Measurements from ENCODE around the gene FNBP1. TPM values are rescaled to one million over a fixed set of nuclear protein-coding genes. Genes with fewer than 3 reads are reported as not detected.
A peak's percentile ranks its signal among the peaks of the same experiment; 100 is the strongest.
"Not testable (repeated sequence)": the region's sequence is repeated elsewhere in the genome, so short reads cannot be mapped to it uniquely, and the experiment has no call there.

Gene FNBP1
- total RNA-seq, 2 donors from 2014 or later = 27.7 to 29.0 TPM

DNA sequence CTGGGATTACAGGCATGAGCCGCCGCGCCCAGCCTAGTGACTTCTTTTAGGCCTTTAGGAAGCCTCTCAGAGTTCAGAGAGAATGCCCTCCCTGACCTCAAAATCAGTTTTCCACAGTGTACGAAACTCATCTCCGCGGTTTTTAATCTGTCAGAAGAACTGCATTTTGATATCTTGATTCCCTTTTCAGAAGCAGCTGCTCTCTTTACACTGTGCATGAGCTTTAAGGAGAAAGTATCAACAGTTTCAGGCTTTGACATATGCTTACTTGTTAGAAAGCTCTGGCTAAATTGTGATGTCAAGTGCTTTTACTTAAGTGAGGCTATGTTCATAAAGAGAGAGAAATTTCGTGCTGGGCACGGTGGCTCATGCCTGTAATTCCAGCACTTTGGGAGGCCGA lies 133.1 kb downstream of the FNBP1 start:
- DNase-seq (no peak), ATAC-seq (no peak)
- intact Hi-C loops (cut with DNase I) = no loop called here

DNA sequence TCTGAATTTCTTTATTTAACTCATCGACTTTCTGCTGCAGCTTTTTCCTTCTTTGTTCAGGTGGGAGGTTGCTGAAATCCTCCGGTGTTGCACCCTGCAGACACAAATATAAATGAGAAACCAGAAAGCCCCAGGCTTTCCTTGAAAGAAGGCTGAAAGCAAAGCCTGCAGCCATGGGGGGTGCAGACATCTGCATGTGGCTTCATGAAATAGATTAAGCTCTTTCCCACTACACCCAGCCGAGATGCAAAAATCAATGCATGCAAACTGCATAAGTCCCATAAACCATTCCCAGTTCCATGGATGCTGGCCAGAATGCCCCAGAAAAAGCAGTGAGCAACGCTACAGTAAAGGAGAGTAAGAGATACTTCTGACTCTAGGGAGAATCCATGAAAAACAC lies 134.1 kb downstream of the FNBP1 start:
- intact Hi-C loops (cut with DNase I) = no loop called here
- ATAC-seq = no peak
- no peak for DNase-seq

DNA sequence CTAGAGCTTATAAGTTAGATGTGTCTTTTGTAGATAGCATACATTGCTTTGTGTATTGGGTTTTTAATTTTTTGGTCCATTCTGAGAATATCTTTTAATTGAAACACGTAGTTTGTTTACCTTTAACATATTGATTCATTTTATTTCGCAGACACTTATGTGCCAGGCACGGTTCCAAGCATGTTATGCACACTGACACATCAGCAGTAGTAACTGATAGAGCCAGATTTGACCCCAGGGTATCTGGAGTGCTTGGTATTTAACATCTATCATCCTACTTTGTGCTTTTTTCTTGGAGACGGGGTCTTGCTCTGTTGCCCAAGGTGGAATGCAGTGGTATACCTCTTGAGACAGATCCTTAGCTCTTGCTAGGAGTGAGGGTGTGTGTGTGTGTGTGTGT lies 135.8 kb downstream of the FNBP1 start:
- intact Hi-C loops (cut with DNase I) = no loop called here
- no peak for DNase-seq
- no peak for ATAC-seq

DNA sequence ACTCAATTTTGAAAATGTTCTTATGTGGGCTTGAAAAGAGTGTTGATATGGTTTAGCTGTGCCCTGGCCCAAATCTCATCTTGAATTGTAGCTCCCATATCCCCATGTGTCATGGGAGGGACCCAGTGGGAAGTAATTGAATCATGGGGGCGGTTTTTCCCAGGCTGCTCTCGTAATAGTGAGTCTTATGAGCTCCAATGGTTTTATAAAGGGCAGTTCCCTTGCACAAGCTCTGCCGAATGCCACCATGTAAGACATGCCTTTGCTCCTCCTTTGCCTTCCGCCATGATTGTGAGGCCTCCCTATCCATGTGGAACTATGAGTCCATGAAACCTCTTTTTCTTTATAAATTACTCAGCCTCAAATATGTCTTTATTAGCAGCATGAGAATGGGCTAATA lies 136.7 kb downstream of the FNBP1 start:
- intact Hi-C loops (cut with DNase I) = no loop called here
- no peak for ATAC-seq
- no peak for DNase-seq

DNA sequence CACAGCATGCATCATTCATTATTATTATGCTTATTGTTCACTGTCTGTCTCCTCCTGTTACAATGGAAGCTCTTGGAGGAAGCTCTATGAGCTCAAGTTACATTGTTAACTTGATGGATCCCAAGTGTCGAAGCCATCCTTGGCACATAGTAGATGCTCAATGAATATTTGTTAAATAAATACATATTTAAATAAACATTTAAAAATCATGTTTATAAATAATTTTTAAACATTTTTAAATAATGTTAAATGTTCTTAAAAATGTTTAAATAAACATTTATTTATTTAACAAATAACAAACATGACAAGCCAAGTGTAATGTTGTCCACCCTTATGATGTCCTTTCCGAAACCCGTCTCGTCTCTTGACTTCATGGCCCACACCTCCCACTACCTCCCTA lies 138.3 kb downstream of the FNBP1 start:
- DNase-seq (no peak), ATAC-seq (no peak)
- intact Hi-C loops (cut with DNase I) = no loop called here

DNA sequence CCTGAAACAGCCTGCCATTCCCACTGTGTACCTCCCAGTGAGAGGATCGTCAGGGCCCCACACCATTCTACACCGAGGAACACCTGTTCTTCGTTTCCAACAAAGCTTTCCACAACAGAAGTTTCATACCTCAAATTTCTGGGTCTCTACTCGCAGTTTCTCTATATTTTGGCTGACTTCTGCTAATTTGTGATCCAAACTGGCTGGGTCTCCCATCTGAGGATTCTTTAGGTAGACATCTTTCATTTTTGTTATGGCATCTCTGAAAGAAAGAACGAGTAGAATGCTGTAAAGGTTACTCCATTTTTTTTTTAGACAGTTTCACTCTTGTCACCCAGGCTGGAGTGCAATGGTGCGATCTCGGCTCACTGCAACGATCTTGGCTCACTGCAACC lies 140.3 kb downstream of the FNBP1 start:
- intact Hi-C loops (cut with DNase I) = no loop called here
- DNase-seq (no peak), ATAC-seq (no peak)

GRCh38 chr9:129901993-129902739 lies 140.8 kb downstream of the FNBP1 start:
- intact Hi-C loops (cut with DNase I) = no loop called here
- ATAC-seq (no peak), DNase-seq (no peak)

DNA sequence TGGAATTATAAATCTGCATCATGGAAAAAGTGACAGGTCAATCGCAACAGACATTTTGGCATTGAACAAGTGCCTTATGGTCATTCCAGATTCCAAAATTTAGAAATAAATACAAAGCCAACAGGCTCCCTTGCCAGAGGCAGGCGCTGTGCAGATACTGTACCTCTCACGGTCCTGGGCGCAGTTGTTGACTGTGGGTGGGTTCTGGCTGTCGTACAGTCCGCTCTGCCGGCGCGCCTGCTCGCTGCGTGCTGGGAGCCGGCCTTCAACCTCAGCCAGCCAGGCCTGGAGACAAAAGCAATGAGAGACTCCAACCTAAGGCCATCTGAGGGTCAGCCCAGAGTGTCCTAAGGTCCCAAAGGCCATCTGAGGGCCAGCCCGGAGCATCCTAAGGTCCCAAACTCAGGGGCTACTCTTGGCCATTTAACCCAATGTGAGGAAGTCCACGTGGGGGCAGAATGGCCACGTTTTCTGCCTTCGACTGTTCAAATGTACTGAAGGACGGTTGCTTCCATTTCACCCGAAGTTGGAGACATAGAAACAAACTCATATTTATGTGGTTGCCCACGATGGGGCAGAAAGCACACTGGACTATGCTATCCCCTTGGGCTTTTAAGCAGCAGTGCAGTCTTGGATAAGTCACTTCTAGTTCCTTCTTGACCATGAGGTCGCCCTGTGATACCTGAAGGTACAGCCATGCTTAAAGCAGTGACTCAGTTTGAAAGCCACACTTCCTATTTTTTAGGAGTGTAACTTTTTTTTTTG lies 142.5 kb downstream of the FNBP1 start:
- ATAC-seq (no peak), DNase-seq (no peak)
- intact Hi-C loops (cut with DNase I) = no loop called here

- intact Hi-C loops (cut with DNase I) = no loop called here
- no peak for DNase-seq
- no peak for ATAC-seq
Measured at GRCh38 chr9:129899620-129900019, 143.4 kb downstream of the FNBP1 start.

- ATAC-seq = peak in 1 of 2 donors; percentile 60
- DNase-seq = peak; percentile 53
- intact Hi-C loops (cut with DNase I) = no loop called here
Measured at GRCh38 chr9:129898185-129898584, 144.8 kb downstream of the FNBP1 start.

DNA sequence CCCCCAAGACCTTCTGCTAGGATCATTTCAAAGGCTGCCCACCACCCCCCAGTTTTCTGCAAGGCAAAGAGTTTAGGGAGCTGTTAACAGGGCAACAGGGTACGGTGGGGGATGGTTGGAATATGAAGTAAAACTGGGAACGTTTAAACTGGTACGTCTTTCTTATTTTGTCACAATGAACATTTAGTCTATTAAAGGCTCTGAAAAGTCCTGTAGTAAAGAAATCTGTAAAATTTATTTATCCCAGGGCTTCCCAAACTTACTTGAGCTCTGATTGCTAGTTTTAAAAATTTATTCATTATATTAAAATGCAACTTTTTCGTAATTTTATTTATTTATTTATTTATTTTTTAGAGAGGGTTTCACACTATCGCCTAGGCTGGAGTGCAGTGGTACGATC lies 145.7 kb downstream of the FNBP1 start:
- ATAC-seq (no peak), DNase-seq (no peak)
- intact Hi-C loops (cut with DNase I) = no loop called here

DNA sequence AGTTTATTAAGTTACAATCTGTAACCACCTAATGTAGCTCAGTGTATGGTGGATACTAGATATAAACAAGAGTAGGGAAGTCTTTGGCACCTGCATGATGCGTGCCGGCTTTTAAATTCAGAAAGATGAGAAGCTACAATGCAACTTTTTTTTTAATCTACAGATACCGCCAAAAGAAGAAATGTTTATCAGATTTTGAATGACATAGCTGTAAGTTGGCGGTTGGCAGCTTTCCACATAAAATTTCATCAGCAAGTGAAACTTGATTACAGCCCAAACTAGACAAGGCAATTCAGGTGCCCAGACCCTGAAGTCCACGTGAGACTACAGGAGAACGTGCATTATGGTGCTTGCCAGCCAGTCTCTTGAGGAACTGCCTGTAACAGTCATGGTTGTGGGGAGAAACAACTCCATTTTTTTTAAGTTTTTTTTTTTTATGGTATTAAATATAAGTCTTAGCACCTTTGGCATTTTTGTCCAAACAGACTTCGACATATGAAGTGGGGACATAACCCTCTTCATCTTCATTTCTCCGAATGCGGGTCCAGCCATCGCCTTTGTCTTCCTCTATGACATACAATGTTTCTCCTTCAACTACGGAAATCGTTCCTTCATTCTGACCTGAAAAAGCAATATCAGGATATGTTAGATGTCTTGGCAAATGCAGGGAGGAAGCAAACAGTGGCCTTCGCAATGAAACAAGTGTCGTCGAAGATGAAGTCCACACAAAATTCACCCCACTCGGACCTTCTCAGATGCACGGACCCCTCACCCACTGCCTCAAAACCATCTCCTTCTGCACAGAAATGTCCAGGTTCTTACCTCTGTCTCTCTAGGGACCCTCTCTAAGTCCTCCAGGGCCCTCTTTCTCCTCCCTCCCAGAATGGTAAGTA lies 147.4 kb downstream of the FNBP1 start:
- DNase-seq (no peak), ATAC-seq (no peak)
- intact Hi-C loops (cut with DNase I) = no loop called here

DNA sequence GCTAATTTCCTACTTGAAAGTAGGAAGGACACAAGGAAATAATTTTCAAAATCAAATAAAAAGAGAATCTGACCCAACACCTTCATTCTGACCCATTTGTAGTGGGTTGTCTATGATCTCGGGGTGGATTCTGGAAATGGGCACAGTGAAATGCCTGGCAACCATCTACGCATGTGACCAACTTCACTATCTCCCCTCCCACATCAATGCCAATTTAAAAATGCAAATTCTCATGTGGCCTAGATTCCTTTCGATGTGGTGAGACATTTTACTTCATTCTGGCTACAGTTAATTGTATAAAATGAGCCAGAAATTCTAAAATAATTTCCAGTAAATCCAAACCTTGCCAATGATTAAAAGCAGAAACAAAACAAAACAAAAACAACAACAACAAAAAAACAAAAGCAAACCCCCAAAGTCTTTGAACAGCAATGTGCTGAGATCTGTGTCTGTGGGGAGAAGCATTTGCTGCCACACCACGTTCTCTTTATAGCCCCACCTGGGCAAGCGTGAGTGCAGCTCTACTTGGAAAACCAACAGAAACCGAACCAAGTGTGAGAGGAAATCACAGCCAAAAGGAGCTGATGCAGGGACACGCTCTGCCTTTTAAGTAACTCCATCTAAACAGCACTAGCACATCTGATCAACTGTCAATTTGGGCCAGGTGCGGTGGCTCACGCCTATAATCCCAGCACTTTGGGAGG lies 148.7 kb downstream of the FNBP1 start:
- DNase-seq (no peak), ATAC-seq (no peak)
- intact Hi-C loops (cut with DNase I) = no loop called here

- ATAC-seq (no peak), DNase-seq (no peak)
- intact Hi-C loops (cut with DNase I) = no loop called here
Measured at GRCh38 chr9:129891569-129891968, 151.4 kb downstream of the FNBP1 start.

GRCh38 chr9:129890718-129891299 lies 152.2 kb downstream of the FNBP1 start:
- ATAC-seq; DNase-seq; intact Hi-C loops (cut with DNase I): not testable (repeated sequence)

DNA sequence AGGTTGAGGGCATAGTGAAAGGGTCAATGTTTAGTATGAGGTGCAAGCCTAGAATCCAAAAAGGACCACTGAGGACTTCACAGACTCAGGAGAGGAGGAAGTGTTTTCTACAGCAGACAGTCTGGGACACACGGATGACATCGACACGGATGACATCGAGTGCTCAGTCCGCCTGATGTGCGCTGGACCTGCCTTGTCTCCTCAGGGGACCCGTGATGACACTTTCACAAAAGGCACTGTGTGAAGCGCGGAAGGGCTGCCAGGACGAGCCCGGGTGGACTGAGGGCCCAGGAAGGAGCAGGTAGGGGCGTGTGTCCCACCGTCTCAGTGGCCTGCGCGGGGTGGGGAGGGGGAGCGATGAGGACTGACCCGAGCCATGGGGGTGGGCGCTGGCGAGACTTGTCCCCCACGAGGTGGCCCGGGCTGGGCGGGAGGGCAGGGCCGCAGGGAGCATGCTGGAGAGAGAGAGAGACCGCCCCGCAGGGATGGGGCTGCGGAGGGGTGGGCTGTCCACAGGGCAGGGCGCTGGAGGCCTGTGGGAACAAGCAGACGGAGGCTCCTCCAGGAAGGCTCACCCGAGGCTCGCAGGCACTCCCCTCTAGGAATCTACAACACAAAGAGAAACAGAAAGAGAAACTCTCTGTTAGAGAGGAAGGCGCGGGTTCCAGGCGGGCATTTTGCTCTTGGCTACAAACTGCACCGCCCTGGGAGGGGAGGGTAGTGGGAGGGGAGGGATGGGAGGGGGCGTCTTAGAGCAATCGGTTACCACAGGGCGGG lies 152.9 kb downstream of the FNBP1 start:
- ATAC-seq (no peak), DNase-seq (no peak)
- intact Hi-C loops (cut with DNase I) = loop anchor here (5.0 to 10.0 kb wide), 4 partner anchors 152 to 347 kb away; partner anchors contain the start of genes FNBP1 (in 1 of the 2) and GPR107 (in 1 of the 2)

- intact Hi-C loops (cut with DNase I) = loop anchor here (5.0 to 10.0 kb wide), 4 partner anchors 153 to 348 kb away; partner anchors contain the start of genes FNBP1 (in 1 of the 2) and GPR107 (in 1 of the 2)
- DNase-seq = no peak
- ATAC-seq = no peak
Measured at GRCh38 chr9:129889122-129889940, 153.7 kb downstream of the FNBP1 start.

Data from left cardiac atrium (tissue), 4 donors.